ENCODE measurements around the gene MEI4. TPM values are rescaled to one million over a fixed set of nuclear protein-coding genes. Genes with fewer than 3 reads are reported as not detected.

The MEI4 gene
- total and polyA plus RNA-seq, 2 of the 4 experiments (the other 2 are of a cell fraction): not detected

- no peaks in the 10 kb centered on the region for H3K9me1 ChIP-seq (ENCODE audit: insufficient read depth, low read length)
- H3K79me1 ChIP-seq (ENCODE audit: low read depth in 1 of 2, low read length in 2 of 2): no peaks in the 10 kb centered on the region
- dilution Hi-C loops (cut with HindIII; ENCODE audit: low sequenced_read_pairs, unreplicated experiment): no loop called here
- H3K9me3 ChIP-seq (ENCODE audit: control insufficient read depth, insufficient read depth, low read length): peaks cover 4% of the 10 kb centered on the region; the same call in 1 of the 2 replicates
- no peaks in the 10 kb centered on the region for H3K4me1 ChIP-seq (ENCODE audit: control insufficient read depth, insufficient read depth, low read length)
- WGBS, 2 experiments (ENCODE audit: extremely low coverage in 2 of 2, insufficient read length in 1 of 2): no CpG with 5 or more reads among the region's 2 CpGs
- no peak overlapping the region for H3K4me3 ChIP-seq (ENCODE audit: insufficient read depth, low read depth, low read length)
- H4K5ac ChIP-seq (ENCODE audit: low read depth, low read length): no peak overlapping the region
- H2BK5ac ChIP-seq (ENCODE audit: low read depth, low read length, poor library complexity, severe bottlenecking): no peak overlapping the region
- H2AFZ ChIP-seq (replicated peaks; ENCODE audit: low read length, poor library complexity): no peak overlapping the region
- H3K27me3 ChIP-seq (ENCODE audit: control insufficient read depth, insufficient read depth, low read length): no peaks in the 10 kb centered on the region
- H3K36me3 ChIP-seq (ENCODE audit: control insufficient read depth, insufficient read depth, low read length): no peaks in the 10 kb centered on the region
- in situ Hi-C loops (cut with MboI; ENCODE audit: low sequenced_read_pairs): no loop called here
- no TSS peak for BruUV-seq (replicated peaks)
- no peak overlapping the region for H2AK5ac ChIP-seq (ENCODE audit: low read depth, low read length)
- H3K4ac ChIP-seq (ENCODE audit: low read depth, low read length): no peak overlapping the region
- H2BK20ac ChIP-seq (ENCODE audit: low read depth, low read length): no peak overlapping the region
- no peak overlapping the region for H3K56ac ChIP-seq (ENCODE audit: extremely low read depth, insufficient read depth, low read length)
- no peak overlapping the region for H3K4me2 ChIP-seq (ENCODE audit: low read depth, low read length)
- TF ChIP-seq CEBPB (IDR thresholded peaks at IDR 0.05; ENCODE audit: low read depth, low read length) (no peak), NFE2L2 (IDR thresholded peaks at IDR 0.05; ENCODE audit: low read depth, low read length) (no peak), MAZ (IDR thresholded peaks at IDR 0.05; ENCODE audit: borderline replicate concordance, low read depth, low read length) (no peak), MAFK (IDR thresholded peaks at IDR 0.05; ENCODE audit: low read depth, low read length) (no peak), RFX5 (IDR thresholded peaks at IDR 0.05; ENCODE audit: low read depth, low read length) (no peak), RAD21 (IDR thresholded peaks at IDR 0.05; ENCODE audit: low read length) (no peak), CHD1 (IDR thresholded peaks at IDR 0.05; ENCODE audit: low read depth, low read length) (no peak), SMC3 (IDR thresholded peaks at IDR 0.05; ENCODE audit: low read depth, low read length) (no peak), POLR2A (IDR thresholded peaks at IDR 0.05; ENCODE audit: low read depth, low read length) (no peak), FOS (IDR thresholded peaks at IDR 0.05; ENCODE audit: low read depth, low read length) (no peak)
- TF ChIP-seq, protein P1, sequence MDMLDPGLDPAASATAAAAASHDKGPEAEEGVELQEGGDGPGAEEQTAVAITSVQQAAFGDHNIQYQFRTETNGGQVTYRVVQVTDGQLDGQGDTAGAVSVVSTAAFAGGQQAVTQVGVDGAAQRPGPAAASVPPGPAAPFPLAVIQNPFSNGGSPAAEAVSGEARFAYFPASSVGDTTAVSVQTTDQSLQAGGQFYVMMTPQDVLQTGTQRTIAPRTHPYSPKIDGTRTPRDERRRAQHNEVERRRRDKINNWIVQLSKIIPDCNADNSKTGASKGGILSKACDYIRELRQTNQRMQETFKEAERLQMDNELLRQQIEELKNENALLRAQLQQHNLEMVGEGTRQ (IDR thresholded peaks at IDR 0.05; ENCODE audit: low read depth, low read length): no peak
- H3K18ac ChIP-seq (ENCODE audit: low read depth, low read length): no peak overlapping the region
- ATAC-seq (ENCODE audit: low read depth) (no peak), DNase-seq (no peak)
- CTCF ChIA-PET: no interaction called here
- H4K8ac ChIP-seq (ENCODE audit: low read depth in 2 of 2, low read length in 2 of 2): no peak overlapping the region
- H3K9ac ChIP-seq (ENCODE audit: low read depth, low read length): no peak overlapping the region
- no peak overlapping the region for H4K91ac ChIP-seq (ENCODE audit: insufficient read depth, low read depth, low read length)
- H3K23ac ChIP-seq (ENCODE audit: low read depth, low read length): no peak overlapping the region
- intact Hi-C loops (cut with micrococcal nuclease): no loop called here
- no peaks in the 10 kb centered on the region for H4K20me1 ChIP-seq (ENCODE audit: insufficient read depth, low read length)
- no peak overlapping the region for H2AK9ac ChIP-seq (replicated peaks; ENCODE audit: low read depth, low read length, poor library complexity)
- no peak overlapping the region for H3K14ac ChIP-seq (replicated peaks; ENCODE audit: low read depth, low read length)
- no peak overlapping the region for H2BK120ac ChIP-seq (ENCODE audit: low read depth, low read length)
- H3K27ac ChIP-seq (ENCODE audit: insufficient read depth, low read length): no peak overlapping the region
- H2BK15ac ChIP-seq (ENCODE audit: low read depth, low read length): no peak overlapping the region
- POLR2A ChIA-PET (ENCODE audit: unreplicated experiment): no interaction called here
Observed at GRCh38 chr6:77644102-77644705, 8.6 kb upstream of the MEI4 start.
